ENCODE results near the gene ABCA13. TPM values are rescaled to one million over a fixed set of nuclear protein-coding genes. Genes with fewer than 3 reads are reported as not detected.

ABCA13 gene
- polyA plus RNA-seq, 1 of the 3 experiments (the other 2 are of a cell fraction), result not detected

DNA sequence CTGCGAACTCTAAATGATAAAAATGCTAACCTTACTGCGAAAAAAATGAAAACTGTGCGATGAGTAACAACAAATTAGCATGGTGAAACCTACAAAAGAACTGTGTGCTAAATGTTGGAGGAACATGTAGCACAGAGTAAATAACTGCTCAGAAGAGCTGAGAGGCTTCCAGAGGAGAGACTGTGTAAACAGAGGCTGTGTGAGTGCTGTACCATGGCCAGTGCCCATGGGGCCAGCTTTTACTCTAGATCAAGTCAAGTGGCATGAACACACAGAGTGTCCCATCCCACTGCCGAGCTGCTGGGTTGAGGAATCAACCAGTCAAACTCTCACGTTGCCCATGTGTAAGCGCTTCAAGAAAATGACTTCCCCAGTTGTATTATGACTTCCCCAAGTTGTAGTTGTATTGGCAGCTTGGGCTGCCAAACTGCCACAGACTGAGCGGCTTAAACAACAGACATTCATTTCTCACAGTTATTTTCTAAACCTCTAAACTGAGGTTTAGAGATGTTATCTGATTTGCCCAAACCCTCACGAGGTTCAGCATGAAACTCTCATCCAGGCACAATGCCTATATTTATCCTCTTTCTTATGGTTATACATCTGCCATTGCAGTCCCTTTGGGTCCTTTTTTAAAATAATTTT is 270.7 kb downstream of the ABCA13 start:
- Histone ChIP-seq H3K4me1 (ENCODE audit: control insufficient read depth in 1 of 2, insufficient read depth in 2 of 2, low read depth in 1 of 2, low read length in 1 of 2) (no peaks in the 10 kb centered on the region; a peak in 1 of 4 replicates), H3K4me2 (no peak overlapping the region), H3K27ac (ENCODE audit: low read depth in 2 of 2, low read length in 1 of 2) (no peak overlapping the region), H3K4me3 (ENCODE audit: low read depth in 2 of 2, low read length in 1 of 2) (no peak overlapping the region), H4K20me1 (ENCODE audit: insufficient read depth) (no peaks in the 10 kb centered on the region), H3K9ac (no peak overlapping the region), H3K9me3 (no peaks in the 10 kb centered on the region), H3K79me2 (ENCODE audit: insufficient read depth) (no peaks in the 10 kb centered on the region), H3K27me3 (ENCODE audit: insufficient read depth) (no peaks in the 10 kb centered on the region; the same call in 1 of the 2 replicates), H2AFZ (ENCODE audit: low read depth) (no peak overlapping the region), H3K36me3 (replicated peaks in 1 of 2; ENCODE audit: control insufficient read depth in 1 of 2, insufficient read depth in 2 of 2, low read length in 1 of 2) (no peaks in the 10 kb centered on the region), H3K9me2 (no peaks in the 10 kb centered on the region), H3F3A (replicated peaks; ENCODE audit: insufficient read depth) (no peaks in the 10 kb centered on the region)
- CTCF ChIA-PET, result interaction anchor here (0.6 to 0.7 kb wide), 2 partner anchors 490 to 1441 kb away, joined by 3 read pairs; no protein-coding TSS in a partner anchor
- DNase-seq, result no peak
- WGBS (ENCODE audit: low lambda C conversion rate), result 8% methylated on average over 8 of the region's 8 CpGs
- POLR2A ChIA-PET, result no interaction called here
- TF ChIP-seq RCOR1 (IDR thresholded peaks at IDR 0.05; ENCODE audit: low read length) (no peak), POLR2AphosphoS5 (IDR thresholded peaks at IDR 0.05; ENCODE audit: low read depth, low read length) (no peak), CHD2 (IDR thresholded peaks at IDR 0.05; ENCODE audit: low read length, partially characterized antibody) (no peak), GABPA (IDR thresholded peaks at IDR 0.05; ENCODE audit: low read depth) (no peak), TAF1 (IDR thresholded peaks at IDR 0.05; ENCODE audit: borderline replicate concordance, low read depth, low read length) (no peak), RAD21 (IDR thresholded peaks at IDR 0.05; ENCODE audit: low read length) (no peak)
- TF ChIP-seq, protein P1, sequence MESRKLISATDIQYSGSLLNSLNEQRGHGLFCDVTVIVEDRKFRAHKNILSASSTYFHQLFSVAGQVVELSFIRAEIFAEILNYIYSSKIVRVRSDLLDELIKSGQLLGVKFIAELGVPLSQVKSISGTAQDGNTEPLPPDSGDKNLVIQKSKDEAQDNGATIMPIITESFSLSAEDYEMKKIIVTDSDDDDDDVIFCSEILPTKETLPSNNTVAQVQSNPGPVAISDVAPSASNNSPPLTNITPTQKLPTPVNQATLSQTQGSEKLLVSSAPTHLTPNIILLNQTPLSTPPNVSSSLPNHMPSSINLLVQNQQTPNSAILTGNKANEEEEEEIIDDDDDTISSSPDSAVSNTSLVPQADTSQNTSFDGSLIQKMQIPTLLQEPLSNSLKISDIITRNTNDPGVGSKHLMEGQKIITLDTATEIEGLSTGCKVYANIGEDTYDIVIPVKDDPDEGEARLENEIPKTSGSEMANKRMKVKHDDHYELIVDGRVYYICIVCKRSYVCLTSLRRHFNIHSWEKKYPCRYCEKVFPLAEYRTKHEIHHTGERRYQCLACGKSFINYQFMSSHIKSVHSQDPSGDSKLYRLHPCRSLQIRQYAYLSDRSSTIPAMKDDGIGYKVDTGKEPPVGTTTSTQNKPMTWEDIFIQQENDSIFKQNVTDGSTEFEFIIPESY (IDR thresholded peaks at IDR 0.05; ENCODE audit: borderline replicate concordance, low read depth), result no peak
- TF ChIP-seq, protein P2, sequence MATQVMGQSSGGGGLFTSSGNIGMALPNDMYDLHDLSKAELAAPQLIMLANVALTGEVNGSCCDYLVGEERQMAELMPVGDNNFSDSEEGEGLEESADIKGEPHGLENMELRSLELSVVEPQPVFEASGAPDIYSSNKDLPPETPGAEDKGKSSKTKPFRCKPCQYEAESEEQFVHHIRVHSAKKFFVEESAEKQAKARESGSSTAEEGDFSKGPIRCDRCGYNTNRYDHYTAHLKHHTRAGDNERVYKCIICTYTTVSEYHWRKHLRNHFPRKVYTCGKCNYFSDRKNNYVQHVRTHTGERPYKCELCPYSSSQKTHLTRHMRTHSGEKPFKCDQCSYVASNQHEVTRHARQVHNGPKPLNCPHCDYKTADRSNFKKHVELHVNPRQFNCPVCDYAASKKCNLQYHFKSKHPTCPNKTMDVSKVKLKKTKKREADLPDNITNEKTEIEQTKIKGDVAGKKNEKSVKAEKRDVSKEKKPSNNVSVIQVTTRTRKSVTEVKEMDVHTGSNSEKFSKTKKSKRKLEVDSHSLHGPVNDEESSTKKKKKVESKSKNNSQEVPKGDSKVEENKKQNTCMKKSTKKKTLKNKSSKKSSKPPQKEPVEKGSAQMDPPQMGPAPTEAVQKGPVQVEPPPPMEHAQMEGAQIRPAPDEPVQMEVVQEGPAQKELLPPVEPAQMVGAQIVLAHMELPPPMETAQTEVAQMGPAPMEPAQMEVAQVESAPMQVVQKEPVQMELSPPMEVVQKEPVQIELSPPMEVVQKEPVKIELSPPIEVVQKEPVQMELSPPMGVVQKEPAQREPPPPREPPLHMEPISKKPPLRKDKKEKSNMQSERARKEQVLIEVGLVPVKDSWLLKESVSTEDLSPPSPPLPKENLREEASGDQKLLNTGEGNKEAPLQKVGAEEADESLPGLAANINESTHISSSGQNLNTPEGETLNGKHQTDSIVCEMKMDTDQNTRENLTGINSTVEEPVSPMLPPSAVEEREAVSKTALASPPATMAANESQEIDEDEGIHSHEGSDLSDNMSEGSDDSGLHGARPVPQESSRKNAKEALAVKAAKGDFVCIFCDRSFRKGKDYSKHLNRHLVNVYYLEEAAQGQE (IDR thresholded peaks at IDR 0.05; ENCODE audit: low read depth, low read length), result no peak

DNA sequence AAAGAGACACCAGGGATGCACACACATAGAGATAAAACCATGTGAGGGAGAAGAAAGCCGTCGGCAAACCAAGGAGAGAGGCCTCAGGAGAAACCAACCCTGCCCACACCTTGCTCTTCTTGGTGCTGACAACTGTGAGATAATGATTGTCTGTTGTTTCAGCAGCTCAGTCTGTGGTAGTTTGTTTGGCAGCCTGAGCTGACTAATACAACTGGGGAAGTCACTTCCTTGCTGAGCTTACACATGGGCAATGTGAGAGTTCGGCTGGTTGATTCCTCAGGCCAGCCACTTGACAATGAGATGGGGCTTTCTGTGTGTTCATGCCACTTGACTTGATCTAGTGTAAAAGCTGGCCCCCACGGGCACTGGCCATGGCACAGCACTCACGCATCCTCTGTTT is 271.8 kb downstream of the ABCA13 start:
- Histone ChIP-seq H3K9me3 (no peaks in the 10 kb centered on the region), H3K27ac (ENCODE audit: low read depth in 2 of 2, low read length in 1 of 2) (no peak overlapping the region), H3K9me2 (no peaks in the 10 kb centered on the region), H2AFZ (ENCODE audit: low read depth) (no peak overlapping the region), H4K20me1 (ENCODE audit: insufficient read depth) (no peaks in the 10 kb centered on the region), H3K9ac (no peak overlapping the region), H3K27me3 (ENCODE audit: insufficient read depth) (no peaks in the 10 kb centered on the region; the same call in 1 of the 2 replicates), H3K4me1 (ENCODE audit: control insufficient read depth in 1 of 2, insufficient read depth in 2 of 2, low read depth in 1 of 2, low read length in 1 of 2) (no peaks in the 10 kb centered on the region; a peak in 1 of 4 replicates), H3K4me3 (ENCODE audit: low read depth in 2 of 2, low read length in 1 of 2) (no peak overlapping the region), H3F3A (replicated peaks; ENCODE audit: insufficient read depth) (no peaks in the 10 kb centered on the region), H3K79me2 (ENCODE audit: insufficient read depth) (no peaks in the 10 kb centered on the region), H3K4me2 (no peak overlapping the region), H3K36me3 (replicated peaks in 1 of 2; ENCODE audit: control insufficient read depth in 1 of 2, insufficient read depth in 2 of 2, low read length in 1 of 2) (no peaks in the 10 kb centered on the region)
- CTCF ChIA-PET, result interaction anchor here (0.7 kb wide), 1 partner anchor 491 kb away, joined by 3 read pairs; no protein-coding TSS in a partner anchor
- TF ChIP-seq RFX5 (IDR thresholded peaks at IDR 0.05; ENCODE audit: low read length) (no peak), SIN3A (IDR thresholded peaks at IDR 0.05; ENCODE audit: borderline replicate concordance, low read depth, low read length) (no peak), GATA2 (CRISPR knock-in tag; IDR thresholded peaks at IDR 0.05) (no peak), ELF1 (IDR thresholded peaks at IDR 0.05) (no peak)
- TF ChIP-seq, protein P2 (IDR thresholded peaks at IDR 0.05; ENCODE audit: low read depth, low read length), result no peak
- WGBS (ENCODE audit: low lambda C conversion rate), result 5% methylated on average over 5 of the region's 5 CpGs
- no peak for DNase-seq
- POLR2A ChIA-PET, result no interaction called here
